Measurements from ENCODE around the gene B4GALNT3. TPM values are rescaled to one million over a fixed set of nuclear protein-coding genes. Genes with fewer than 3 reads are reported as not detected.
A peak's percentile ranks its signal among the peaks of the same experiment; 100 is the strongest.

The B4GALNT3 gene
- total and polyA plus RNA-seq, 2 of the 13 experiments (the other 11 are each of a cell fraction or from before 2014, with no cell fraction given), result 3.2 to 4.4 TPM

- TF ChIP-seq, protein P1, sequence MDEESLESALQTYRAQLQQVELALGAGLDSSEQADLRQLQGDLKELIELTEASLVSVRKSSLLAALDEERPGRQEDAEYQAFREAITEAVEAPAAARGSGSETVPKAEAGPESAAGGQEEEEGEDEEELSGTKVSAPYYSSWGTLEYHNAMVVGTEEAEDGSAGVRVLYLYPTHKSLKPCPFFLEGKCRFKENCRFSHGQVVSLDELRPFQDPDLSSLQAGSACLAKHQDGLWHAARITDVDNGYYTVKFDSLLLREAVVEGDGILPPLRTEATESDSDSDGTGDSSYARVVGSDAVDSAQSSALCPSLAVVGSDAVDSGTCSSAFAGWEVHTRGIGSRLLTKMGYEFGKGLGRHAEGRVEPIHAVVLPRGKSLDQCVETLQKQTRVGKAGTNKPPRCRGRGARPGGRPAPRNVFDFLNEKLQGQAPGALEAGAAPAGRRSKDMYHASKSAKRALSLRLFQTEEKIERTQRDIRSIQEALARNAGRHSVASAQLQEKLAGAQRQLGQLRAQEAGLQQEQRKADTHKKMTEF (CRISPR knock-in tag; IDR thresholded peaks at IDR 0.05), result 0 out of 2 replicates have a peak, but pooled peaks have one; percentile 3
- no peak for TF ChIP-seq ZKSCAN8 (CRISPR knock-in tag; IDR thresholded peaks at IDR 0.05; ENCODE audit: borderline replicate concordance)
- TF ChIP-seq ZNF543 (CRISPR knock-in tag; IDR thresholded peaks at IDR 0.05), result 0 out of 2 replicates have a peak, but pooled peaks have one; percentile 17
- TF ChIP-seq SAP130 (CRISPR knock-in tag; IDR thresholded peaks at IDR 0.05; ENCODE audit: low read depth), result peak; percentile 17; the same call in 1 of the 2 replicates
- 0 out of 2 replicates have a peak, but pooled peaks have one; percentile 32 for TF ChIP-seq ZNF333 (CRISPR knock-in tag; IDR thresholded peaks at IDR 0.05; ENCODE audit: borderline replicate concordance)
- TF ChIP-seq, protein P2, sequence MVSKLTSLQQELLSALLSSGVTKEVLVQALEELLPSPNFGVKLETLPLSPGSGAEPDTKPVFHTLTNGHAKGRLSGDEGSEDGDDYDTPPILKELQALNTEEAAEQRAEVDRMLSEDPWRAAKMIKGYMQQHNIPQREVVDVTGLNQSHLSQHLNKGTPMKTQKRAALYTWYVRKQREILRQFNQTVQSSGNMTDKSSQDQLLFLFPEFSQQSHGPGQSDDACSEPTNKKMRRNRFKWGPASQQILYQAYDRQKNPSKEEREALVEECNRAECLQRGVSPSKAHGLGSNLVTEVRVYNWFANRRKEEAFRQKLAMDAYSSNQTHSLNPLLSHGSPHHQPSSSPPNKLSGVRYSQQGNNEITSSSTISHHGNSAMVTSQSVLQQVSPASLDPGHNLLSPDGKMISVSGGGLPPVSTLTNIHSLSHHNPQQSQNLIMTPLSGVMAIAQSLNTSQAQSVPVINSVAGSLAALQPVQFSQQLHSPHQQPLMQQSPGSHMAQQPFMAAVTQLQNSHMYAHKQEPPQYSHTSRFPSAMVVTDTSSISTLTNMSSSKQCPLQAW (CRISPR knock-in tag; IDR thresholded peaks at IDR 0.05), result peak; percentile 42; the same call in 1 of the 2 replicates
- TF ChIP-seq, protein P3, sequence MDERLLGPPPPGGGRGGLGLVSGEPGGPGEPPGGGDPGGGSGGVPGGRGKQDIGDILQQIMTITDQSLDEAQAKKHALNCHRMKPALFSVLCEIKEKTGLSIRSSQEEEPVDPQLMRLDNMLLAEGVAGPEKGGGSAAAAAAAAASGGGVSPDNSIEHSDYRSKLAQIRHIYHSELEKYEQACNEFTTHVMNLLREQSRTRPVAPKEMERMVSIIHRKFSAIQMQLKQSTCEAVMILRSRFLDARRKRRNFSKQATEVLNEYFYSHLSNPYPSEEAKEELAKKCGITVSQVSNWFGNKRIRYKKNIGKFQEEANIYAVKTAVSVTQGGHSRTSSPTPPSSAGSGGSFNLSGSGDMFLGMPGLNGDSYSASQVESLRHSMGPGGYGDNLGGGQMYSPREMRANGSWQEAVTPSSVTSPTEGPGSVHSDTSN (CRISPR knock-in tag; IDR thresholded peaks at IDR 0.05), result peak; percentile 42; the same call in 1 of the 2 replicates
- 0 out of 2 replicates have a peak, but pooled peaks have one; percentile 7 for TF ChIP-seq NR0B2 (CRISPR knock-in tag; IDR thresholded peaks at IDR 0.05)
- TF ChIP-seq, protein P4, sequence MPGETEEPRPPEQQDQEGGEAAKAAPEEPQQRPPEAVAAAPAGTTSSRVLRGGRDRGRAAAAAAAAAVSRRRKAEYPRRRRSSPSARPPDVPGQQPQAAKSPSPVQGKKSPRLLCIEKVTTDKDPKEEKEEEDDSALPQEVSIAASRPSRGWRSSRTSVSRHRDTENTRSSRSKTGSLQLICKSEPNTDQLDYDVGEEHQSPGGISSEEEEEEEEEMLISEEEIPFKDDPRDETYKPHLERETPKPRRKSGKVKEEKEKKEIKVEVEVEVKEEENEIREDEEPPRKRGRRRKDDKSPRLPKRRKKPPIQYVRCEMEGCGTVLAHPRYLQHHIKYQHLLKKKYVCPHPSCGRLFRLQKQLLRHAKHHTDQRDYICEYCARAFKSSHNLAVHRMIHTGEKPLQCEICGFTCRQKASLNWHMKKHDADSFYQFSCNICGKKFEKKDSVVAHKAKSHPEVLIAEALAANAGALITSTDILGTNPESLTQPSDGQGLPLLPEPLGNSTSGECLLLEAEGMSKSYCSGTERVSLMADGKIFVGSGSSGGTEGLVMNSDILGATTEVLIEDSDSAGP (CRISPR knock-in tag; IDR thresholded peaks at IDR 0.05; ENCODE audit: borderline replicate concordance), result peak; percentile 50
- 0 out of 2 replicates have a peak, but pooled peaks have one; percentile 34 for TF ChIP-seq ZNF605 (CRISPR knock-in tag; IDR thresholded peaks at IDR 0.05)
- no peak for TF ChIP-seq NONO (IDR thresholded peaks at IDR 0.05)
- 0 out of 2 replicates have a peak, but pooled peaks have one; percentile 20 for TF ChIP-seq NONO (CRISPR knock-in tag; conservative IDR thresholded peaks at IDR 0.05)
- TF ChIP-seq ETV5 (CRISPR knock-in tag; IDR thresholded peaks at IDR 0.05; ENCODE audit: borderline replicate concordance), result no peak; the same call in 1 of the 2 replicates
- TF ChIP-seq RXRB (CRISPR knock-in tag; IDR thresholded peaks at IDR 0.05; ENCODE audit: borderline replicate concordance), result 0 out of 2 replicates have a peak, but pooled peaks have one; percentile 7
Measured at GRCh38 chr12:591167-592023, 131.7 kb downstream of the B4GALNT3 start (continued).
